ENCODE measurements around the gene TP53BP2.

DNA sequence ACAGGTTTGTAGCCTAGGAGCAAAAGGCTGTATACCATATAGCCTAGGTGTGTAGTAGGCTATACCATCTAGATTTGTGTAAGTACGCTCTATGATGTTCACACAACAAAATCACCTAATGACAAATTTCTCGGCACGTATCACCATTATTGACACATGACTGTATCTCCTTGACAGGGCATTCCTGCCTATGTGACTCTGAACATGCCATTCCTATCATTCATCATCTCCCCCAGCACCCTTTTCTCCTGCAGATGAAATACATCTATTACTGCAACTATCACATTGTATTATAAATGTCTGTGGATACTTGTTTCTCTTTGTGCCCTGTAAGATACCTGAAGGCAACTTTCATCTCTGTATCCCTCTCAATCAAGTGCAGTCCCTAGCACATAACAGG is 29.9 kb downstream of the TP53BP2 start:
- TF ChIP-seq, protein P1, sequence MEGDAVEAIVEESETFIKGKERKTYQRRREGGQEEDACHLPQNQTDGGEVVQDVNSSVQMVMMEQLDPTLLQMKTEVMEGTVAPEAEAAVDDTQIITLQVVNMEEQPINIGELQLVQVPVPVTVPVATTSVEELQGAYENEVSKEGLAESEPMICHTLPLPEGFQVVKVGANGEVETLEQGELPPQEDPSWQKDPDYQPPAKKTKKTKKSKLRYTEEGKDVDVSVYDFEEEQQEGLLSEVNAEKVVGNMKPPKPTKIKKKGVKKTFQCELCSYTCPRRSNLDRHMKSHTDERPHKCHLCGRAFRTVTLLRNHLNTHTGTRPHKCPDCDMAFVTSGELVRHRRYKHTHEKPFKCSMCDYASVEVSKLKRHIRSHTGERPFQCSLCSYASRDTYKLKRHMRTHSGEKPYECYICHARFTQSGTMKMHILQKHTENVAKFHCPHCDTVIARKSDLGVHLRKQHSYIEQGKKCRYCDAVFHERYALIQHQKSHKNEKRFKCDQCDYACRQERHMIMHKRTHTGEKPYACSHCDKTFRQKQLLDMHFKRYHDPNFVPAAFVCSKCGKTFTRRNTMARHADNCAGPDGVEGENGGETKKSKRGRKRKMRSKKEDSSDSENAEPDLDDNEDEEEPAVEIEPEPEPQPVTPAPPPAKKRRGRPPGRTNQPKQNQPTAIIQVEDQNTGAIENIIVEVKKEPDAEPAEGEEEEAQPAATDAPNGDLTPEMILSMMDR (IDR thresholded peaks at IDR 0.05; ENCODE audit: poor library complexity), result no peak
- TF ChIP-seq EZH2phosphoT487 (IDR thresholded peaks at IDR 0.05; ENCODE audit: low read depth, severe bottlenecking, unreplicated experiment), result no peak
